ENCODE results near the gene SAMM50. TPM values are rescaled to one million over a fixed set of nuclear protein-coding genes. Genes with fewer than 3 reads are reported as not detected.

Gene SAMM50
- total and polyA plus RNA-seq, 2 experiments from 2014 or later = 58.6 to 60.3 TPM

DNA sequence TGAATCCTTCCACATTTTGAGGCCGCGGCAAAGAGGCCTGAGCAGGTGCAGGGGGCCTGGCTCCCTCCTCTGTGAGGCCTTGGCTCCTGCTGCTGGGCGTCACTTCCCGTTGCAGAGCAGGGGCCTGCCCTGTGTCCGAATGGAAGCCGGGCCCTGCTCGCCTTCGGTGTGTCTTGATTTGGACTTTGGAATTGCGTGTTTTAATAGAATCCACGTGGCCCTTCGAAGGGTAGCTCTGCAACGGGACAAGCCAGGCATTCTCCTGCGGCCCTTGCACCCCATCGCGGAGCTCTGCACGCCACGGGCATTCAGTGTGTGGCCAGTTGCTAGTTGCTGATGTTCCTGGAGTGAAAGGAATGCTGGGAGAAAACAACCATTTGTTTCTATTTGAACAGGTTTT, 25.8 kb downstream of the SAMM50 start:
- H3K4me1 ChIP-seq (ENCODE audit: insufficient read depth) = no peaks in the 10 kb centered on the region
- Mint-ChIP-seq H3K4me1 (no peaks in the 10 kb centered on the region), H3K9me3 (no peaks in the 10 kb centered on the region), H3K27me3 (ENCODE audit: insufficient read depth, low read depth, poor library complexity) (no peaks in the 10 kb centered on the region), H3K27ac (no peak overlapping the region), H3K4me3 (no peak overlapping the region), H3K36me3 (ENCODE audit: low read depth) (peaks cover 65% of the 10 kb centered on the region)
- no peaks in the 10 kb centered on the region for H3K9me2 ChIP-seq (ENCODE audit: insufficient read depth)
- H3K4me3 ChIP-seq = no peak overlapping the region
- H2AFZ ChIP-seq = no peak overlapping the region
- TF ChIP-seq CREB1 (CRISPR knock-in tag; IDR thresholded peaks at IDR 0.05; ENCODE audit: low read depth) (no peak), EZH2 (IDR thresholded peaks at IDR 0.05; ENCODE audit: low read depth, unreplicated experiment) (no peak), ZNF331 (CRISPR knock-in tag; IDR thresholded peaks at IDR 0.05; ENCODE audit: low read depth) (no peak), NANOG (IDR thresholded peaks at IDR 0.05; ENCODE audit: borderline replicate concordance) (no peak), EZH2phosphoT487 (IDR thresholded peaks at IDR 0.05; ENCODE audit: unreplicated experiment) (no peak), STAT1 (IDR thresholded peaks at IDR 0.05; ENCODE audit: unreplicated experiment) (no peak), POLR2AphosphoS5 (IDR thresholded peaks at IDR 0.05; ENCODE audit: low read depth) (no peak), ZNF114 (CRISPR knock-in tag; IDR thresholded peaks at IDR 0.05) (no peak), JUNB (IDR thresholded peaks at IDR 0.05; ENCODE audit: unreplicated experiment) (no peak)
- TF ChIP-seq, protein P1, sequence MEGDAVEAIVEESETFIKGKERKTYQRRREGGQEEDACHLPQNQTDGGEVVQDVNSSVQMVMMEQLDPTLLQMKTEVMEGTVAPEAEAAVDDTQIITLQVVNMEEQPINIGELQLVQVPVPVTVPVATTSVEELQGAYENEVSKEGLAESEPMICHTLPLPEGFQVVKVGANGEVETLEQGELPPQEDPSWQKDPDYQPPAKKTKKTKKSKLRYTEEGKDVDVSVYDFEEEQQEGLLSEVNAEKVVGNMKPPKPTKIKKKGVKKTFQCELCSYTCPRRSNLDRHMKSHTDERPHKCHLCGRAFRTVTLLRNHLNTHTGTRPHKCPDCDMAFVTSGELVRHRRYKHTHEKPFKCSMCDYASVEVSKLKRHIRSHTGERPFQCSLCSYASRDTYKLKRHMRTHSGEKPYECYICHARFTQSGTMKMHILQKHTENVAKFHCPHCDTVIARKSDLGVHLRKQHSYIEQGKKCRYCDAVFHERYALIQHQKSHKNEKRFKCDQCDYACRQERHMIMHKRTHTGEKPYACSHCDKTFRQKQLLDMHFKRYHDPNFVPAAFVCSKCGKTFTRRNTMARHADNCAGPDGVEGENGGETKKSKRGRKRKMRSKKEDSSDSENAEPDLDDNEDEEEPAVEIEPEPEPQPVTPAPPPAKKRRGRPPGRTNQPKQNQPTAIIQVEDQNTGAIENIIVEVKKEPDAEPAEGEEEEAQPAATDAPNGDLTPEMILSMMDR (conservative IDR thresholded peaks at IDR 0.05; ENCODE audit: low read depth in 2 of 2) = no peak
- TF ChIP-seq, protein P2, sequence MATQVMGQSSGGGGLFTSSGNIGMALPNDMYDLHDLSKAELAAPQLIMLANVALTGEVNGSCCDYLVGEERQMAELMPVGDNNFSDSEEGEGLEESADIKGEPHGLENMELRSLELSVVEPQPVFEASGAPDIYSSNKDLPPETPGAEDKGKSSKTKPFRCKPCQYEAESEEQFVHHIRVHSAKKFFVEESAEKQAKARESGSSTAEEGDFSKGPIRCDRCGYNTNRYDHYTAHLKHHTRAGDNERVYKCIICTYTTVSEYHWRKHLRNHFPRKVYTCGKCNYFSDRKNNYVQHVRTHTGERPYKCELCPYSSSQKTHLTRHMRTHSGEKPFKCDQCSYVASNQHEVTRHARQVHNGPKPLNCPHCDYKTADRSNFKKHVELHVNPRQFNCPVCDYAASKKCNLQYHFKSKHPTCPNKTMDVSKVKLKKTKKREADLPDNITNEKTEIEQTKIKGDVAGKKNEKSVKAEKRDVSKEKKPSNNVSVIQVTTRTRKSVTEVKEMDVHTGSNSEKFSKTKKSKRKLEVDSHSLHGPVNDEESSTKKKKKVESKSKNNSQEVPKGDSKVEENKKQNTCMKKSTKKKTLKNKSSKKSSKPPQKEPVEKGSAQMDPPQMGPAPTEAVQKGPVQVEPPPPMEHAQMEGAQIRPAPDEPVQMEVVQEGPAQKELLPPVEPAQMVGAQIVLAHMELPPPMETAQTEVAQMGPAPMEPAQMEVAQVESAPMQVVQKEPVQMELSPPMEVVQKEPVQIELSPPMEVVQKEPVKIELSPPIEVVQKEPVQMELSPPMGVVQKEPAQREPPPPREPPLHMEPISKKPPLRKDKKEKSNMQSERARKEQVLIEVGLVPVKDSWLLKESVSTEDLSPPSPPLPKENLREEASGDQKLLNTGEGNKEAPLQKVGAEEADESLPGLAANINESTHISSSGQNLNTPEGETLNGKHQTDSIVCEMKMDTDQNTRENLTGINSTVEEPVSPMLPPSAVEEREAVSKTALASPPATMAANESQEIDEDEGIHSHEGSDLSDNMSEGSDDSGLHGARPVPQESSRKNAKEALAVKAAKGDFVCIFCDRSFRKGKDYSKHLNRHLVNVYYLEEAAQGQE (IDR thresholded peaks at IDR 0.05; ENCODE audit: unreplicated experiment) = no peak
- TF ChIP-seq, protein P3, sequence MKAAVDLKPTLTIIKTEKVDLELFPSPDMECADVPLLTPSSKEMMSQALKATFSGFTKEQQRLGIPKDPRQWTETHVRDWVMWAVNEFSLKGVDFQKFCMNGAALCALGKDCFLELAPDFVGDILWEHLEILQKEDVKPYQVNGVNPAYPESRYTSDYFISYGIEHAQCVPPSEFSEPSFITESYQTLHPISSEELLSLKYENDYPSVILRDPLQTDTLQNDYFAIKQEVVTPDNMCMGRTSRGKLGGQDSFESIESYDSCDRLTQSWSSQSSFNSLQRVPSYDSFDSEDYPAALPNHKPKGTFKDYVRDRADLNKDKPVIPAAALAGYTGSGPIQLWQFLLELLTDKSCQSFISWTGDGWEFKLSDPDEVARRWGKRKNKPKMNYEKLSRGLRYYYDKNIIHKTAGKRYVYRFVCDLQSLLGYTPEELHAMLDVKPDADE (IDR thresholded peaks at IDR 0.05) = no peak
- TF ChIP-seq, protein P4, sequence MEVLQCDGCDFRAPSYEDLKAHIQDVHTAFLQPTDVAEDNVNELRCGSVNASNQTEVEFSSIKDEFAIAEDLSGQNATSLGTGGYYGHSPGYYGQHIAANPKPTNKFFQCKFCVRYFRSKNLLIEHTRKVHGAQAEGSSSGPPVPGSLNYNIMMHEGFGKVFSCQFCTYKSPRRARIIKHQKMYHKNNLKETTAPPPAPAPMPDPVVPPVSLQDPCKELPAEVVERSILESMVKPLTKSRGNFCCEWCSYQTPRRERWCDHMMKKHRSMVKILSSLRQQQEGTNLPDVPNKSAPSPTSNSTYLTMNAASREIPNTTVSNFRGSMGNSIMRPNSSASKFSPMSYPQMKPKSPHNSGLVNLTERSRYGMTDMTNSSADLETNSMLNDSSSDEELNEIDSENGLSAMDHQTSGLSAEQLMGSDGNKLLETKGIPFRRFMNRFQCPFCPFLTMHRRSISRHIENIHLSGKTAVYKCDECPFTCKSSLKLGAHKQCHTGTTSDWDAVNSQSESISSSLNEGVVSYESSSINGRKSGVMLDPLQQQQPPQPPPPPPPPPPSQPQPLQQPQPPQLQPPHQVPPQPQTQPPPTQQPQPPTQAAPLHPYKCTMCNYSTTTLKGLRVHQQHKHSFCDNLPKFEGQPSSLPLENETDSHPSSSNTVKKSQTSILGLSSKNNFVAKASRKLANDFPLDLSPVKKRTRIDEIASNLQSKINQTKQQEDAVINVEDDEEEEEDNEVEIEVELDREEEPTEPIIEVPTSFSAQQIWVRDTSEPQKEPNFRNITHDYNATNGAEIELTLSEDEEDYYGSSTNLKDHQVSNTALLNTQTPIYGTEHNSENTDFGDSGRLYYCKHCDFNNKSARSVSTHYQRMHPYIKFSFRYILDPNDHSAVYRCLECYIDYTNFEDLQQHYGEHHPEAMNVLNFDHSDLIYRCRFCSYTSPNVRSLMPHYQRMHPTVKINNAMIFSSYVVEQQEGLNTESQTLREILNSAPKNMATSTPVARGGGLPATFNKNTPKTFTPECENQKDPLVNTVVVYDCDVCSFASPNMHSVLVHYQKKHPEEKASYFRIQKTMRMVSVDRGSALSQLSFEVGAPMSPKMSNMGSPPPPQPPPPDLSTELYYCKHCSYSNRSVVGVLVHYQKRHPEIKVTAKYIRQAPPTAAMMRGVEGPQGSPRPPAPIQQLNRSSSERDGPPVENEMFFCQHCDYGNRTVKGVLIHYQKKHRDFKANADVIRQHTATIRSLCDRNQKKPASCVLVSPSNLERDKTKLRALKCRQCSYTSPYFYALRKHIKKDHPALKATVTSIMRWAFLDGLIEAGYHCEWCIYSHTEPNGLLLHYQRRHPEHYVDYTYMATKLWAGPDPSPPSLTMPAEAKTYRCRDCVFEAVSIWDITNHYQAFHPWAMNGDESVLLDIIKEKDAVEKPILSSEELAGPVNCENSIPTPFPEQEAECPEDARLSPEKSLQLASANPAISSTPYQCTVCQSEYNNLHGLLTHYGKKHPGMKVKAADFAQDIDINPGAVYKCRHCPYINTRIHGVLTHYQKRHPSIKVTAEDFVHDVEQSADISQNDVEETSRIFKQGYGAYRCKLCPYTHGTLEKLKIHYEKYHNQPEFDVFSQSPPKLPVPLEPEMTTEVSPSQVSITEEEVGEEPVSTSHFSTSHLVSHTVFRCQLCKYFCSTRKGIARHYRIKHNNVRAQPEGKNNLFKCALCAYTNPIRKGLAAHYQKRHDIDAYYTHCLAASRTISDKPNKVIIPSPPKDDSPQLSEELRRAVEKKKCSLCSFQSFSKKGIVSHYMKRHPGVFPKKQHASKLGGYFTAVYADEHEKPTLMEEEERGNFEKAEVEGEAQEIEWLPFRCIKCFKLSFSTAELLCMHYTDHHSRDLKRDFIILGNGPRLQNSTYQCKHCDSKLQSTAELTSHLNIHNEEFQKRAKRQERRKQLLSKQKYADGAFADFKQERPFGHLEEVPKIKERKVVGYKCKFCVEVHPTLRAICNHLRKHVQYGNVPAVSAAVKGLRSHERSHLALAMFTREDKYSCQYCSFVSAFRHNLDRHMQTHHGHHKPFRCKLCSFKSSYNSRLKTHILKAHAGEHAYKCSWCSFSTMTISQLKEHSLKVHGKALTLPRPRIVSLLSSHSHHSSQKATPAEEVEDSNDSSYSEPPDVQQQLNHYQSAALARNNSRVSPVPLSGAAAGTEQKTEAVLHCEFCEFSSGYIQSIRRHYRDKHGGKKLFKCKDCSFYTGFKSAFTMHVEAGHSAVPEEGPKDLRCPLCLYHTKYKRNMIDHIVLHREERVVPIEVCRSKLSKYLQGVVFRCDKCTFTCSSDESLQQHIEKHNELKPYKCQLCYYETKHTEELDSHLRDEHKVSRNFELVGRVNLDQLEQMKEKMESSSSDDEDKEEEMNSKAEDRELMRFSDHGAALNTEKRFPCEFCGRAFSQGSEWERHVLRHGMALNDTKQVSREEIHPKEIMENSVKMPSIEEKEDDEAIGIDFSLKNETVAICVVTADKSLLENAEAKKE (CRISPR knock-in tag; IDR thresholded peaks at IDR 0.05) = no peak
- H3K27me3 ChIP-seq (ENCODE audit: insufficient read depth) = no peaks in the 10 kb centered on the region
- ATAC-seq = no peak
- no peaks in the 10 kb centered on the region for H3K79me2 ChIP-seq (replicated peaks; ENCODE audit: insufficient read depth)
- DNase-seq (ENCODE audit: low spot score) = no peak
- H3F3A ChIP-seq (replicated peaks; ENCODE audit: low read depth) = no peaks in the 10 kb centered on the region
- peaks cover 5% of the 10 kb centered on the region for H3K36me3 ChIP-seq (ENCODE audit: insufficient read depth)
- no peak overlapping the region for H3K27ac ChIP-seq (ENCODE audit: low read depth)
- no peaks in the 10 kb centered on the region; the same call in 1 of the 2 replicates for H4K20me1 ChIP-seq (replicated peaks; ENCODE audit: insufficient read depth)
- no peak overlapping the region for H3K4me2 ChIP-seq
